Measurements from ENCODE around the gene NHSL1.

DNA sequence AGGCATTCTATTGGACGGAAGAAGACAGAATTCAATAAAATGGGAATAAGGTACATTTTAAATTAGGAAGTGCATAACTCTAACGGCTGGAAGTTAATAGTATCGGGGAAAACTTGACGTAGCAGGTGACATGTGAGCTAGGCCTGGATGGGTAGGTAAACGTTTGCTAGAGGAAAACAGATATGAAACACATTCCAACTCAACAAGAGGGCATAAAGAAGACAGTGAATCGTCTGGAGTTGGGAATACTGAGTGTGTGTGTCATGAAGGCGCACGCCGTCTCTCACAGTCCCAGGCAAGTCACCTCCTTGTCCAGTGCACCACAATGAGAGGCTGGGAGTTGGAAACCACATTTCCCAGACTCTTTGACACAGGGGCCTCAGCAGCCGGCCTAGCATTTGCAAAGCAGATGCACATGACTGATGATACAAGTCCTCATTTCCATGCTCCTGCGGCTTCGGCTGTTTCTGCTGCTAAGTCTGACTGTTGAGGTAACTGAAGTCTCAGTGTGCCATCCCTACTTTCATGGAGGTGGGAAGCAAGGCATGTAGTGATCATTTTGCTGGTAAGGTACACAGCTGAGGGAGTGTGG is 16.5 kb upstream of the NHSL1 start:
- TF ChIP-seq, protein P1, sequence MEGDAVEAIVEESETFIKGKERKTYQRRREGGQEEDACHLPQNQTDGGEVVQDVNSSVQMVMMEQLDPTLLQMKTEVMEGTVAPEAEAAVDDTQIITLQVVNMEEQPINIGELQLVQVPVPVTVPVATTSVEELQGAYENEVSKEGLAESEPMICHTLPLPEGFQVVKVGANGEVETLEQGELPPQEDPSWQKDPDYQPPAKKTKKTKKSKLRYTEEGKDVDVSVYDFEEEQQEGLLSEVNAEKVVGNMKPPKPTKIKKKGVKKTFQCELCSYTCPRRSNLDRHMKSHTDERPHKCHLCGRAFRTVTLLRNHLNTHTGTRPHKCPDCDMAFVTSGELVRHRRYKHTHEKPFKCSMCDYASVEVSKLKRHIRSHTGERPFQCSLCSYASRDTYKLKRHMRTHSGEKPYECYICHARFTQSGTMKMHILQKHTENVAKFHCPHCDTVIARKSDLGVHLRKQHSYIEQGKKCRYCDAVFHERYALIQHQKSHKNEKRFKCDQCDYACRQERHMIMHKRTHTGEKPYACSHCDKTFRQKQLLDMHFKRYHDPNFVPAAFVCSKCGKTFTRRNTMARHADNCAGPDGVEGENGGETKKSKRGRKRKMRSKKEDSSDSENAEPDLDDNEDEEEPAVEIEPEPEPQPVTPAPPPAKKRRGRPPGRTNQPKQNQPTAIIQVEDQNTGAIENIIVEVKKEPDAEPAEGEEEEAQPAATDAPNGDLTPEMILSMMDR (IDR thresholded peaks at IDR 0.05), result no peak
- TF ChIP-seq EP300 (IDR thresholded peaks at IDR 0.05; ENCODE audit: low read depth), result no peak
- no peak for TF ChIP-seq POLR2AphosphoS5 (IDR thresholded peaks at IDR 0.05)
- TF ChIP-seq POLR2A (IDR thresholded peaks at IDR 0.05), result no peak

Measured in transverse colon (tissue), 4 donors.